ENCODE data around the gene TLR9. TPM values are rescaled to one million over a fixed set of nuclear protein-coding genes. Genes with fewer than 3 reads are reported as not detected.

Gene TLR9
- total and polyA plus RNA-seq, 9 of the 15 experiments (the other 6 are each of a cell fraction or from before 2014, with no cell fraction given): not detected

GRCh38 chr3:52248816-52249547 lies 23.5 kb upstream of the TLR9 start:
- no peaks in the 10 kb centered on the region for H3K27me3 ChIP-seq (ENCODE audit: control insufficient read depth in 2 of 2, insufficient read depth in 2 of 2, low read length in 2 of 2)
- ATAC-seq (no peak), DNase-seq (ENCODE audit: extremely low read depth in 1 of 4, low spot score in 3 of 4) (peak in 2 of 4 experiments; percentile 25 to 27), FAIRE-seq (no peak)
- 0 out of 2 replicates have a peak, but pooled peaks cover 6% of the 10 kb centered on the region for H4K20me1 ChIP-seq (replicated peaks; ENCODE audit: control insufficient read depth, insufficient read depth, low read length)
- 57% methylated on average over 8 of the region's 10 CpGs for WGBS (ENCODE audit: insufficient coverage, low coverage, missing lambda C conversion rate)
- peaks cover 11 to 21% of the 10 kb centered on the region in 2 experiments; a peak in 4 of 5 replicates for H3K4me1 ChIP-seq (replicated peaks in 1 of 2; ENCODE audit: control insufficient read depth in 2 of 2, insufficient read depth in 2 of 2, low read length in 2 of 2)
- CTCF ChIA-PET (ENCODE audit: low intra/inter-chr PET ratio): no interaction called here
- in situ Hi-C loops (cut with MboI): no loop called here
- H3K9ac ChIP-seq (ENCODE audit: insufficient read depth in 1 of 2, low read depth in 2 of 2, low read length in 2 of 2): no peak overlapping the region
- BruUV-seq (replicated peaks): no TSS peak
- H3K79me2 ChIP-seq (ENCODE audit: control insufficient read depth, insufficient read depth, low read length): no peaks in the 10 kb centered on the region
- no peak overlapping the region for H3K4me2 ChIP-seq (ENCODE audit: insufficient read depth, low read length)
- POLR2A ChIA-PET: interaction anchor here (0.6 to 1.9 kb wide), 10 partner anchors 9 to 113 kb away, joined by 3 to 10 read pairs (median 4); no protein-coding TSS in a partner anchor
- no peak overlapping the region for H3K27ac ChIP-seq (ENCODE audit: extremely low read depth, low read depth, low read length)
- intact Hi-C loops (cut with micrococcal nuclease): no loop called here
- no peak overlapping the region for H2AFZ ChIP-seq (ENCODE audit: low read depth, low read length)
- H3K4me3 ChIP-seq: no peak overlapping the region
- H3K36me3 ChIP-seq (ENCODE audit: control insufficient read depth, insufficient read depth, low read length): peaks cover 36% of the 10 kb centered on the region; the same call in 2 of the 3 replicates
- H3K9me1 ChIP-seq (ENCODE audit: control insufficient read depth, insufficient read depth, low read length): no peaks in the 10 kb centered on the region
- H3K9me3 ChIP-seq (replicated peaks; ENCODE audit: control insufficient read depth, insufficient read depth, low read depth, low read length): no peaks in the 10 kb centered on the region
- TF ChIP-seq ARHGAP35 (IDR thresholded peaks at IDR 0.05; ENCODE audit: partially characterized antibody) (no peak), E2F6 (IDR thresholded peaks at IDR 0.05; ENCODE audit: borderline replicate concordance in 1 of 2, extremely low read depth in 1 of 2, insufficient read depth in 1 of 2, insufficient read length in 1 of 2, low read depth in 1 of 2, low read length in 1 of 2, poor library complexity in 1 of 2, severe bottlenecking in 1 of 2) (no peak), POLR2AphosphoS5 (IDR thresholded peaks at IDR 0.05; ENCODE audit: control insufficient read depth, insufficient read depth, low read depth, low read length) (0 out of 2 replicates have a peak, but pooled peaks have one; percentile 14), NCOA4 (IDR thresholded peaks at IDR 0.05; ENCODE audit: partially characterized antibody) (no peak), RBM15 (IDR thresholded peaks at IDR 0.05; ENCODE audit: insufficient read depth, low read length) (no peak), NCOR1 (IDR thresholded peaks at IDR 0.05) (no peak), JUNB (CRISPR knock-in tag; conservative IDR thresholded peaks at IDR 0.05) (no peak), ZFP1 (CRISPR knock-in tag; IDR thresholded peaks at IDR 0.05) (no peak), ZNF589 (CRISPR knock-in tag; IDR thresholded peaks at IDR 0.05; ENCODE audit: low read depth) (no peak), SIX5 (IDR thresholded peaks at IDR 0.05; ENCODE audit: borderline replicate concordance in 1 of 2, insufficient read depth in 1 of 2, low read depth in 1 of 2, low read length in 2 of 2) (no peak)

All from K562 (cell line).